Stimulated activated CD4-positive, alpha-beta T cell treated with anti-CD3 and anti-CD28 coated beads, Interleukin-2, amount 100 ng/mL, for 24 hours (primary cell): Measurements from ENCODE around the gene XRCC3.
"Not testable (repeated sequence)": the region's sequence is repeated elsewhere in the genome, so short reads cannot be mapped to it uniquely, and the experiment has no call there.

Source experiments
- DNase-seq, 2 donors: peaks; one replicate each; pipeline ENCODE4 v3.0.0-alpha.2; 2020

XRCC3 gene

DNA sequence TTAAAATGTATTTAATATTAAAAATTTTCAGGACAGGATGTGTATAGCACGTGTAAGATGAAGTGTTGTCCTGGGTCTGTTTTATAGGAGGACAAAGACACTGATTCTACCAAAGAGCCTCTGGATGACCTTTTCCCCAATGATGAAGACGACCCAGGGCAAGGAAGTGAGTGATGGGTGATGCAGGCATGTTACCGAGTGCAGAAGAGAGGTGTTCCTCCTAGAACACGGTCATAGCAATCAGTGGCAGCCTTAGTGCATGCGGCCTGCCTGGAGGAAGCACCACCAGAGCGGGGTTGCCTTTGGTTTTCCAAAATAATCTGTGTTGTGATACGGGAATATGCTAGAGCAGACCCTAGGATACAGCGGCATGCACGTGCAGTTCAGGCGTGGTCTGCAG, 53.2 kb downstream of the XRCC3 start:
- DNase-seq, result no peak

DNA sequence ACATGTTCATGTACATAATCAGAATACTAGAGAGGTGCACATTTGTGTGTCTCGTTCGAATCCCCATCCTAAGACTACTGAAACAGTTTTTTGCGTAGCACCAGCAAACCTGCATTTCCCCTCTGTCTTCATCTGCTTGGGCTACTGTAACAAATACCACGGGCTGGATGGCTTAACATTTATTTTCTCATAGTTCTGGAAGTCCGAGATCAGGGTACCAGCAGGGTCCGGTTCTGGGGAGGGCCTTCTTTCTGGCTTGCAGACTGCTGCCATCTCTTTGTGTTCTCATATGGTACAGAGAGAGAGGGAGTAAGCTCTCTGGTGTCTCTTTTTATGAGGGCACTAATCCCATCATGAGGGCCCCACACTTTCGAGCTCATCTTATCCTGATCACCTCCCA, 55.6 kb downstream of the XRCC3 start:
- DNase-seq, result no peak

DNA sequence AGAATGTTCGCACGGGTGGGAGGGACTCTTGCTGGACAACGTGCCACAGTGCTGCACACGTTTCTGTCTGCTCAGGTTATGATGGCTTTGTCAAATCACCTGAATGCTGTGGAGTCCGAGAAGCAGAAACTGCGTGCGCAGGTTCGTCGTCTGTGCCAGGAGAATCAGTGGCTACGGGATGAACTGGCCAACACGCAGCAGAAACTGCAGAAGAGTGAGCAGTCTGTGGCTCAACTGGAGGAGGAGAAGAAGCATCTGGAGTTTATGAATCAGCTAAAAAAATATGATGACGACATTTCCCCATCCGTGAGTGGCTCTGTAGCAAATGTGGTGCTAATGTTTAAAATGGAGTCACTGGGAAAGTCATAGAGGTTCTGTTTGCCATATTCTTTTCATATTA, 57.8 kb downstream of the XRCC3 start:
- DNase-seq, result no peak

DNA sequence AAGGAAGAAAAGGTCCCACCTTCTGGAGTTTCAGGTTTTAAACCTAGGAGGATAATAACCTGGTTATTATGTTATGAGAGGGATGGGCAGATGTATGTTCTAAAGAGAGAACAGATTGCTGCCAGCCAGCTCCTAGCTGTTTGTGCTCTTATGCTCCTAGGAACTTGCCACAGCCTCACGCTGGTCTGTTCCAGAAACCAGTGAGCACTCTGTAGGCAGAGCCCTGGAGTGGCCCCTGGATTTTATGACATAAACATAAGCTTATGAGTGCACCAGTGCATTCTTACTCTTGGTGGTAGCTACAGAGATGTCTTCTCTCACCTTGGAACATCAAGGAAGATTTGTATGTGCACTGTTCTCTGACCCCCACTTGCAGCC, 58.5 kb downstream of the XRCC3 start:
- no peak for DNase-seq

DNA sequence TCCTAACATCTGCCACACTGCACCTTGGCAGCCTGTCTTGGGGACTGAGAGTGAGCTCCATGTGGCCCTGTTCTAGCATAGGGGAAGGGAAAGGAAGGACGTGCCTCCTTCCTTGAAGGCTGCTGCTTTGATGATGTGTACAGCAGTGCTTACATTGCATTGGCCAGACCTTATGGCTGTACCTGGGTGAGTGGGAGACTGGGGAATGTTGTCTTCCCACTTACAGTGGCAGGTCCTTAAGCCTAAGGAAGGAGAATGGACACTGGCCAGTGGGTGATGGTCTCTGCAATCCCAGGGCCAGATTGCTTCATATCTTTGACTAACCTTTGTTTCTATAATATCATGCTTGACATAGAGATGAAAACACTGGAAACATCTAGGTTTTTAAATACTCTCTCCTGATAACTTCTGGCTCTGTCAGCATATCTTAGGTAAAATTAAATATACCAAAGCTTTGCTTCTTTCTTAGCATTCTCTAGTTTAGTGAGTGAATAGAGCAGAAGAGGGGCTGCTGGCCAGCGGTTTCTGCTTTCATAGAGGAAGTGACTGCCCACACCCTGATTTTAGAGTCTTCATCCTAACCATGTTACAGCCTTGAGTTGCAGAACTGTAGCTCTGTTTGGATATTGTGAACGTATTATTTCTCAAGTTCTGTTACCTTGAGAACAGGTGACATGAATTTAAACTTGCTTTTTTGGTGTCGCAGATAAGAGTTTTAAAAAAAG, 59.1 kb downstream of the XRCC3 start:
- DNase-seq, result no peak

DNA sequence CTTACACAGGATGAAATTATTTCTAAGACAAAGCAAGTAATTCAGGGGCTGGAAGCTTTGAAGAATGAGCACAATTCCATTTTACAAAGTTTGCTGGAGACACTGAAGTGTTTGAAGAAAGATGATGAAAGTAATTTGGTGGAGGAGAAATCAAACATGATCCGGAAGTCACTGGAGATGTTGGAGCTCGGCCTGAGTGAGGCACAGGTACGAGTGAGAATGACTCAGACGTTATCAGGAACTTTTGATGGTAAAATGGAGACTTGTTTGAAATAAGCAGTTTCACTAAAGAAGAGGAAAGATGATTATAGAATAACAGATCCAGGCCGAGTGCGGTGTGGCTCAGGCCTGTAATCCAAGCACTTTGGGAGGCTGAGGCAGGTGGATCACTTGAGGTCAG, 60.6 kb downstream of the XRCC3 start:
- DNase-seq, result no peak

DNA sequence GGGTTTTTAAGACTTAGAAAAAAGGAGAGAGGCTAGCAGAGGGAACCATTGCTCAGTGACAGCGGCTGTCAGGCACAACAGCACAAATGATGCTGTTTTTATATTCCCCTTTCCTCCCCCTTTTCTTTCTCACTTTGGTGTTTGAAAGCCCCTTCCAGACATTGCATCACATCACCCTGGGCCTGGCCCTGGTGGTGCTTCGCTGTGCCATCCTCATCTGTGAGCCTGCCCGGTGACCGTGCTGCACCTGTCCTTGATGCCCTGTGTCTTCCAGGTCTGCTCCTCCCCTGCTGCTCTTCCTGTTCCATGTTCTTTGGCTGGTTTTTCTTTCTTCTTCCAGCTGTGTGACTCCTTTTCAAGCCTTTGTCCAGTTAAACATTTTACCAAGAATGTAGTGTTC, 61.4 kb downstream of the XRCC3 start:
- DNase-seq, result no peak

DNA sequence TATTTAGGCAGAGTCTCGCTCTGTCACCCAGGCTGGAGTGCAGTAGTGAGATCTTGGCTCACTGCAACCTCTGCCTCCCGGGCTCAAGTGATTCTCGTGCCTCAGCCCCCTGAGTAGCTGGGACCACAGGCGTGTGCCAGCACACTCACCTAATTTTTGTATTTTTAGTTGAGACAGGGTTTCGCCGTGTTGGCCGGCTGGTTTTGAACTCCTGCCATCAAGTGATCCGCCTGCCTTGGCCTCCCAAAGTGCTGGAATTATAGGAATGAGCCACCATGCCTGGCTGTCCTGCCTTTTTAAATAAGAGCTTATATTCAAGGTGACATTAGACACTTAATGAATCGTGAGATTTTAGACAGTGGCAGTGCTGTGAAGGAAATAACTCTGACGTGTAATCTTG, 61.9 kb downstream of the XRCC3 start:
- DNase-seq, result not testable (repeated sequence)

DNA sequence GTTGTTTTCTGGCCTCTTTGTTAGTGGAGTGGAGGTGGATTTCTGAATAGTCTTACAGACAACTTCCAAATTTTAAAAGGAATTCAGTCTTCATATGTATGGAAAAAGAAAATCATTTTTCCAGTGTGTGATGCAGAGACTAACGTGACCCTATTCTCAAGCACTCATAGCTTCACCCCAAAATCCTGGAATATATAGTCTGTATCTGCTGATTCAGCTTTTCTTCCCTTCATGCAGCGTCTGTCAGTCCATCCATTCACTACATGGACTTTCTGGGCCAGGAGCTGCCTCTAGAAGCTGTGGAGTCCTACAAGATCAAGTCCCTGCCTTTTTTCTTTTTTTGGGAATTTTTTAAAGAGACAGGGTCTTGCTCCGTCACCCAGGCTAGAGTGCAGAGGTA, 62.4 kb downstream of the XRCC3 start:
- no peak for DNase-seq

DNA sequence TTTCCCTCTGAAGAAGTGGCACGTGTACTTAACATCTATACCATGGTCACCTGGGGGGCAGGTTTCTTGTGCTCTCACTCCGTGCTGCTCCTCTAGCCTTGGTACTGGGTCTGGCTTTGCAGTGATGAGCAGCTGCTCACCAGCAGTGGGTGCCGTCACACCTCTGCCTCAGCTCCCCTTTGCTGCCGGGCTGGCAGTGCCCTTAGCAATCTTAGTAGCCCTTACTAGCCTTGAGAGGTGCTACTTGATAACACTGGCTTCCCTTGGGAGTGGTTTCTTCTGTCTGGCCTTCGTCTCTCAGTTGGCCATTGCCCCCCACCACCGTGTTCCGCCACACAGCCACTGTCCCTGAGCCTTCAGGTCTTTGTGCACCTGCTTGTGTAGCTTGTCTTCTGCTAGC, 63.7 kb downstream of the XRCC3 start:
- DNase-seq, result no peak

DNA sequence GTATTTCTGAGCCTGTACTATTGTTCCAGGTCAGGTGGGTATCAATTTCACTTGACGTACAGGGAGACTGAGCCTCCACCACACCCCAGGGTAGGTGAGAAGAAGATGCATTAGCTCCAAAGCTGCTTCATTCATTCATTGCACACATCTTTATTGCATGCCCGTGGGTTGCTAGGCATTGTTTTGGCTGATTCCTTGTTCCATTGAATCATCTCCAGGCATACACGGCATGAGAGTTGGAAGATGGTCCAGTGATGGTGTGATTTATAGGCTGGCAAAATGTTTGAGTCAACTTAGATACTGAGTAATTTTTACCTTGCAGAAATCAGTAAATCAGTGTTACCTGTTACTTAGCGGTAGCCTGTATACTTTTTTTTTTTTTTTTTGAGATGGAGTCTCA, 65.0 kb downstream of the XRCC3 start:
- no peak for DNase-seq

DNA sequence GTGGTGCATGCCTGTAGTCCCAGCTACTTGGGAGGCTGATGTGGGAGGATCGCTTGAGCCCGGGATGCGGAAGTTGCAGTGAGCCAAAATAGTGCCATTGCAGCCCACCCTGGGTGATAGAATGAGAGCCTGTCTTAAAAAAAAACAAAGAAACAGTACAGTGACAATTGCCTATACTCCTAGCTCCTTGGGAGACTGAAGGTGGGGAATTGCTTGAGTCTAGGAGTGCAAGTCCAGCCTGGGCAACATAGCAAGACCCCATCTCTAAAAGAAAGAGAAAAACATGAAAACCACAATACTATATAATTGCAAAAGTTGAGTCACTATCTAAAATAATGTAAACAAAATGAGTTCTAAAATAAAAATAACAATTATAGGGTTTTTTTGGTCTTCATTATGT, 66.2 kb downstream of the XRCC3 start:
- DNase-seq, result no peak
